Measurements from ENCODE around the gene TNKS1BP1.

DNA sequence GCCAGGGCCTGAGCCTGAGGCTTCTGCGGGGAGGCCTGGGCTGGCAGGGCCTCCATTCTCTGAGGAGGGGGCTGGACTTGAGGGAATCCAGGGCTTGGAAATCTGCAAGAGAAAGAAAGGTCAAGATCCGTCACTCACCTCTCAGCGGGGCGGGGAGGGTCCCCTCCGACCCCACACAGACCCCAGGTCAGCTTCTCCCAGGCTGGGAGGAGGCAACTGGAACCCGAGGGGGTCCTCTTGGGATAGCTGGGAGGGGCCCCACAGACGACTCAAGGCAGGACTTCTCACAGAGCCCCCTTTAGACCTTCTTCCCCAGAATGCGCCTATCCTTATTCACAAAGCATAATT is 11.0 kb downstream of the TNKS1BP1 start:
- TF ChIP-seq JUNB (CRISPR knock-in tag; conservative IDR thresholded peaks at IDR 0.05) = no peak
- no peak for TF ChIP-seq EP300 (IDR thresholded peaks at IDR 0.05; ENCODE audit: low read length)
- no peak for TF ChIP-seq ZNF217 (CRISPR knock-in tag; IDR thresholded peaks at IDR 0.05)
- no peak for TF ChIP-seq TCF7L2 (IDR thresholded peaks at IDR 0.05; ENCODE audit: low read depth, low read length)
- TF ChIP-seq, protein P1, sequence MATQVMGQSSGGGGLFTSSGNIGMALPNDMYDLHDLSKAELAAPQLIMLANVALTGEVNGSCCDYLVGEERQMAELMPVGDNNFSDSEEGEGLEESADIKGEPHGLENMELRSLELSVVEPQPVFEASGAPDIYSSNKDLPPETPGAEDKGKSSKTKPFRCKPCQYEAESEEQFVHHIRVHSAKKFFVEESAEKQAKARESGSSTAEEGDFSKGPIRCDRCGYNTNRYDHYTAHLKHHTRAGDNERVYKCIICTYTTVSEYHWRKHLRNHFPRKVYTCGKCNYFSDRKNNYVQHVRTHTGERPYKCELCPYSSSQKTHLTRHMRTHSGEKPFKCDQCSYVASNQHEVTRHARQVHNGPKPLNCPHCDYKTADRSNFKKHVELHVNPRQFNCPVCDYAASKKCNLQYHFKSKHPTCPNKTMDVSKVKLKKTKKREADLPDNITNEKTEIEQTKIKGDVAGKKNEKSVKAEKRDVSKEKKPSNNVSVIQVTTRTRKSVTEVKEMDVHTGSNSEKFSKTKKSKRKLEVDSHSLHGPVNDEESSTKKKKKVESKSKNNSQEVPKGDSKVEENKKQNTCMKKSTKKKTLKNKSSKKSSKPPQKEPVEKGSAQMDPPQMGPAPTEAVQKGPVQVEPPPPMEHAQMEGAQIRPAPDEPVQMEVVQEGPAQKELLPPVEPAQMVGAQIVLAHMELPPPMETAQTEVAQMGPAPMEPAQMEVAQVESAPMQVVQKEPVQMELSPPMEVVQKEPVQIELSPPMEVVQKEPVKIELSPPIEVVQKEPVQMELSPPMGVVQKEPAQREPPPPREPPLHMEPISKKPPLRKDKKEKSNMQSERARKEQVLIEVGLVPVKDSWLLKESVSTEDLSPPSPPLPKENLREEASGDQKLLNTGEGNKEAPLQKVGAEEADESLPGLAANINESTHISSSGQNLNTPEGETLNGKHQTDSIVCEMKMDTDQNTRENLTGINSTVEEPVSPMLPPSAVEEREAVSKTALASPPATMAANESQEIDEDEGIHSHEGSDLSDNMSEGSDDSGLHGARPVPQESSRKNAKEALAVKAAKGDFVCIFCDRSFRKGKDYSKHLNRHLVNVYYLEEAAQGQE (IDR thresholded peaks at IDR 0.05; ENCODE audit: borderline replicate concordance) = no peak
- TF ChIP-seq, protein P1 (CRISPR knock-in tag; IDR thresholded peaks at IDR 0.05; ENCODE audit: low read depth) = no peak
- TF ChIP-seq, protein P2, sequence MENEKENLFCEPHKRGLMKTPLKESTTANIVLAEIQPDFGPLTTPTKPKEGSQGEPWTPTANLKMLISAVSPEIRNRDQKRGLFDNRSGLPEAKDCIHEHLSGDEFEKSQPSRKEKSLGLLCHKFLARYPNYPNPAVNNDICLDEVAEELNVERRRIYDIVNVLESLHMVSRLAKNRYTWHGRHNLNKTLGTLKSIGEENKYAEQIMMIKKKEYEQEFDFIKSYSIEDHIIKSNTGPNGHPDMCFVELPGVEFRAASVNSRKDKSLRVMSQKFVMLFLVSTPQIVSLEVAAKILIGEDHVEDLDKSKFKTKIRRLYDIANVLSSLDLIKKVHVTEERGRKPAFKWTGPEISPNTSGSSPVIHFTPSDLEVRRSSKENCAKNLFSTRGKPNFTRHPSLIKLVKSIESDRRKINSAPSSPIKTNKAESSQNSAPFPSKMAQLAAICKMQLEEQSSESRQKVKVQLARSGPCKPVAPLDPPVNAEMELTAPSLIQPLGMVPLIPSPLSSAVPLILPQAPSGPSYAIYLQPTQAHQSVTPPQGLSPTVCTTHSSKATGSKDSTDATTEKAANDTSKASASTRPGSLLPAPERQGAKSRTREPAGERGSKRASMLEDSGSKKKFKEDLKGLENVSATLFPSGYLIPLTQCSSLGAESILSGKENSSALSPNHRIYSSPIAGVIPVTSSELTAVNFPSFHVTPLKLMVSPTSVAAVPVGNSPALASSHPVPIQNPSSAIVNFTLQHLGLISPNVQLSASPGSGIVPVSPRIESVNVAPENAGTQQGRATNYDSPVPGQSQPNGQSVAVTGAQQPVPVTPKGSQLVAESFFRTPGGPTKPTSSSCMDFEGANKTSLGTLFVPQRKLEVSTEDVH (IDR thresholded peaks at IDR 0.05; ENCODE audit: low read depth, partially characterized antibody) = no peak
- no peak for TF ChIP-seq XRCC5 (IDR thresholded peaks at IDR 0.05; ENCODE audit: low read depth, low read length)
- TF ChIP-seq, protein P3, sequence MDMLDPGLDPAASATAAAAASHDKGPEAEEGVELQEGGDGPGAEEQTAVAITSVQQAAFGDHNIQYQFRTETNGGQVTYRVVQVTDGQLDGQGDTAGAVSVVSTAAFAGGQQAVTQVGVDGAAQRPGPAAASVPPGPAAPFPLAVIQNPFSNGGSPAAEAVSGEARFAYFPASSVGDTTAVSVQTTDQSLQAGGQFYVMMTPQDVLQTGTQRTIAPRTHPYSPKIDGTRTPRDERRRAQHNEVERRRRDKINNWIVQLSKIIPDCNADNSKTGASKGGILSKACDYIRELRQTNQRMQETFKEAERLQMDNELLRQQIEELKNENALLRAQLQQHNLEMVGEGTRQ (CRISPR knock-in tag; IDR thresholded peaks at IDR 0.05) = no peak
- no peak for TF ChIP-seq SIN3A (IDR thresholded peaks at IDR 0.05; ENCODE audit: borderline replicate concordance in 2 of 2, control insufficient read depth in 1 of 2, low read depth in 2 of 2, low read length in 2 of 2)

All from K562 (cell line).